IPS-18c (cell line): ENCODE measurements around the gene RPTOR.

Source experiments
- H3K4me3 ChIP-seq: 2 replicates; pipeline ENCODE4 v1.7.0; 2013; ENCODE audit warnings: low read depth, mild to moderate bottlenecking, low read length, moderate library complexity; ENCODE audit not compliant: insufficient read depth
- H3K9me3 ChIP-seq: one replicate; pipeline ENCODE4 v1.6.1; 2013; ENCODE audit warnings: mild to moderate bottlenecking, low read length, moderate library complexity; ENCODE audit not compliant: control insufficient read depth, insufficient read depth

Gene RPTOR

DNA sequence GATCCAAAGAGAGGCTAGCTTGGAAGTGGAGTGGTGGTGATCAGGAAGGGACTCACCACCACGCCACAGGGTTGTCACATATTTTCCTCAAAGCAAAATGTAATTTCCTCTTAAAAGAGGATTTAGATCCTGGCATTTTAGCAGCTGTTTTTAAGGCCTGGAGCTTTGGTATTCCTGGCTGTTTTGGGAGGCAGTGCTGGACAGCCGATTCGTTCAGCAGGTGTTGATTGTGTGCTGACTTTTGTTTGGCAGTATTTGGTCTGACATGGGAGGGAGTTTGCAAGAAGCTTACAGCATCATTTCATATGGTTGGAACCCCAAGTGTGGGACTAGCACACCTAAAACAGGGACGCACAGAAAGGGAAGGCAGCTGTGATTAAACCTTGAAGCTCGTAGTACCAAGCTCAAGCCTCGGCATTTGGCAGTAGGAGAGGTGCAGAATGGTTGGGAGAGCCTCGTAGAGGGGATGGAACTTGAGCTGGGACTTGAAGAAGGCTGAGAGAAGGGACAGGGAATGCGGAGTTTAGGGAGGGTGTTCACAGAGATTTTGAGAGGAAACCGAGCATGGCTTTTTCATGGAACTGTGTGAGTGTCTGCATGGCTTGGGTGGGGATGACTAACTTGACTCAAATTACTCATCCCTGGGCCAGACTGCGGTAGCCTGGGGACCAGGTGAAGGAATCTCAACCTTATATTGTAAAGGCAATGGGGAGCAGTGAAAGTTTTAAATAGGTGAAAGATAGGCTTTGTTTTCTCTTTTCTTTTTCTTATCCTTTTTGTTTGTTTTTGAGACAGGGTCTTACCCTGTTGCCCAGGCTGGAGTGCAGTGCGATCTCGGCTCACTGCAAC lies 52.3 kb downstream of the RPTOR start:
- H3K9me3 ChIP-seq, result no peaks in the 10 kb centered on the region
- H3K4me3 ChIP-seq, result no peak overlapping the region

DNA sequence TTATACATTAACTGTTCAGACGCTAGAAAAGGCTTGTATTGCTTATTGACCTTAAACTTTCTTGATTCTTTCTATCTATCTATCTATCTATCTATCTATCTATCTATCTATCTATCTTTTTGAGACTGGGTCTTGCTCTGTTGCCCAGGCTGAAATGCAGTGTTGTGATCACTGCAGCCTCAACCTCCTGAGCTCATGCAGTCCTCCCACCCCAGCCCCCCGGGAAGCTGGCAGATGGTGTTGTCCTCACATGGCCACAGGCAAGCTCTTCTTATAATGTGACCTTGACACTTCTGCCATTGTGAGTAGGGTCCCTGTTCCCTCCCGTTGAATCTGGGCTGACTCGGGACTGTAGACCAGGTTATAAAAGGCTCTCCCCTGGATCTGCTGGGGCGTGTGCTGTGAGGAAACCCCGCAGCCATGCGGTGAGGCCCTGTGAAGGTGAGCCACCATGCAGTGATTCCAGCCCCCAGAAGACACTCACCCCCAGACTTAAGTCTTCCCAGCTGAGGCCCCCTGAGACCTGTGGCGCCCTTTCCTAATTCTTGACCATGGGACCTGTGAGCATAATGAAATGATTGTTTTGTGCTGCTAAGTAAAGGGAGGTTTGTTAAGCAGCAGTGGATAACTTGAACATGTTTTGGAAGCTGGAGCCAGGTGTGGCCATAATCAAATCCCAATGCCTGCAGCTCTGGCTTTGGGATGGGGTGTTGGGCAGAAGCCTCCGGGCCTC lies 54.3 kb downstream of the RPTOR start:
- Histone ChIP-seq H3K9me3 (no peaks in the 10 kb centered on the region), H3K4me3 (no peak overlapping the region)

GRCh38 chr17:80599546-80600305 lies 55.1 kb downstream of the RPTOR start:
- H3K9me3 ChIP-seq, result no peaks in the 10 kb centered on the region
- H3K4me3 ChIP-seq, result no peak overlapping the region

DNA sequence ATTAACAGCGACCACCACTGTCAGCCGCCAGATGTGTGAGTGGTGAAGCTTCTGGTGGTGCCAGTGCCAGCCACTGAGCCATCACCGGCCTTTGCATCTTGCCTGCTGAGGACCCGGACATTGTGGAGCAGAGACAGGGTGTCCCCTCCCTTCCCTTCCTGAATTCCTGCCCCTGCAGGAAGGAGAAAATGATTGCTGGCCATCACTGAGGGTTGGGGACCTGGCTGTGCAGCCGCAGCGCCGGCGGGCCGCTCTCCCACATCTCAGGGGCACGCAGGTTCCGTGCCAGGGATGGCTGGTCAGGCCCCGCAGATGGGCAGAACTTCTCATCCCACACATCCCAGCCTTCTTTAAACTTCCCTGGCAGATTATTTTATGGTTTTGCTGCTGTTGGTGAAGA lies 56.5 kb downstream of the RPTOR start:
- no peak overlapping the region for H3K4me3 ChIP-seq
- H3K9me3 ChIP-seq, result no peaks in the 10 kb centered on the region

DNA sequence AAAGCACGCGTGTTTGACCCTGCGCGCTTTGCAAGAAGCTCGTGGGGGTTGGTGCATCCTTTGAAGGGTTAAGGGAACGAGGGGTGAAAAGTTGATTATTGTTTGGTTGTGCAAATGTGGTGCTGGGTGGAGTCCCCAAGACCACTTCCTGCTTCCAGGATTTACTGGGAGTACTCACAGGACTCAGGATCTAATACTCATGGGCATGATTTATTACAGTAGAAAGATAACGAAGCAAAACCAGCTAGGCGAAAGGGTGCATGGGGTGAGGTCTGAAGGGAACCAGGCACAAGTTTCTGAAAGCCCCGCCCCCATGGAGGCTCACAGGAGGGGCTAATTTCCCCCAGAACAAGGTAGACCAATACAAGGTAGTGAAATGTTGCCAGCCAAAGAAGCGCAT lies 58.8 kb downstream of the RPTOR start:
- H3K4me3 ChIP-seq, result no peak overlapping the region
- no peaks in the 10 kb centered on the region for H3K9me3 ChIP-seq

GRCh38 chr17:80604009-80604669 lies 59.5 kb downstream of the RPTOR start:
- Histone ChIP-seq H3K4me3 (no peak overlapping the region), H3K9me3 (no peaks in the 10 kb centered on the region)

DNA sequence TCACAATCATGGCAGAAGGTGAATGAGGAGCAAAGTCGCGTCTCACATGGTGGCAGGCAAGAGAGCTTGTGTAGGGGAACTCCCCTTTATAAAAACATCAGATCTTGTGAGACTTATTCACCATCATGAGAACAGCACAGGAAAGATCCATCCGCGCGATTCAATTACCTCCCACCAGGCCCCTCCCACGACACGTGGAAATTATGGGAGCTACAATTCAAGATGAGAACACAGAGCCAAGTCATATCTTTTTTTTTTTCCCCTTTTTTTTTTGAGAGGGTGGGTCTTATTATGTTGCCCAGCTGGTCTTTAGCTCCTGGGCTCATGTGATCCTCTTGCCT lies 60.0 kb downstream of the RPTOR start:
- no peak overlapping the region for H3K4me3 ChIP-seq

GRCh38 chr17:80605326-80606066 lies 60.9 kb downstream of the RPTOR start:
- H3K4me3 ChIP-seq, result no peak overlapping the region
- H3K9me3 ChIP-seq, result no peaks in the 10 kb centered on the region

More for the DNA sequence above, 60.0 kb downstream of the RPTOR start:
- H3K9me3 ChIP-seq, result no peaks in the 10 kb centered on the region

- Histone ChIP-seq H3K4me3 (no peak overlapping the region), H3K9me3 (no peaks in the 10 kb centered on the region)
These were observed 63.7 kb downstream of the RPTOR start for GRCh38 chr17:80608326-80608725.

DNA sequence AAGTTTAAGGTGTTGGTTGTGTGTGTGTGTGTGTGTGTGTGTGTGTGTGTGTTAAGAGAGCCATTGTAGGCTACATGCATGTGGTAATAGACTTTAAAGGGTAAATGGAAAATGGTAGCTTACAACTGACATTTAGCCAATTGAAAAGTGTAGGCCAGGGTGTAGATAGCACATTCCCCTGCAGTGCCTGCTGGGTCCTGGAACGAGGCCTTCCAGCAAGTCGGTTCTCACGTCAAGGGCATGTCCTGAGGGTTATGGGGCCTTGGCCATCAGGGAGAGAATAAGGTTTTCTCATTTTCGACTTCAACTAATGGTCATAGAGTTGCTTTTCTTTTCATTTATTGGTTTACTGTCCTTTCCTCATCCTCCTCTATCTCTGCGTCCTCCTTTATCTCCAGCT lies 65.1 kb downstream of the RPTOR start:
- no peaks in the 10 kb centered on the region for H3K9me3 ChIP-seq
- no peak overlapping the region for H3K4me3 ChIP-seq

- Histone ChIP-seq H3K4me3 (no peak overlapping the region), H3K9me3 (no peaks in the 10 kb centered on the region)
These were observed 67.2 kb downstream of the RPTOR start for GRCh38 chr17:80611816-80612215.

DNA sequence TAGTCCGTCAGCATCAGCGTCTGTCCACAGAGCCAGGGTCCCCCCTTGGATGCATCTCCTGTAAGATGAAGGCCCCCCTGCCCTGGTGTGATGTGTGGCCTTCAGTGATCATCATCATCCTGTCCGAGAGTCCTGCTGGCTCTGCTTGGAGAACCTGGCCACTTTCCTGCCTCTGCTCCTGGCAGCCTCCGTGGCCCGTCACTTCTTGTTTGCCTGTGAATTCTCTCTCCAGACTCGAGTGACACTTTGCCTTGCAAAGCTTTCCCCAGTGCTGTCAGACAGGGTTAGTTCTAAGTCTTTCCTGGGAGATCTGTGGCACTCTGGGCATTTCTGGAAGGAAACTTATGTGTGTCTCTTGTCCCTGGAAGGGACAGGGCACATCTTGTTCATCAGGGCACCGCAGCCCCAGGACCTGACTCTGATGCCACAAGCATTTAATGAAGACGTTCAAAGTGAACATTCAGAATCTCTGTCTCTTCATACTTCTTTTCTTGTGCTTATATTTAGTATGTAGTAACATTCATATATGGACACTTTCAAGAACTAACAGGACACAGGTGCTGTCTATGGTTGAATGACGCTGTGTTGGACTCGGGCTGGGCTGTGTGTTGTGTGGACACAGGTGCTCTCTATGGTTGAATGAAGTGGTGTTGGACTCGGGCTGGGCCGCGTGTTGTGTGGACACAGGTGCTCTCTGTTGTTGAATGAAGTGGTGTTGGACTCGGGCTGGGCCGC lies 68.5 kb downstream of the RPTOR start:
- Histone ChIP-seq H3K4me3 (no peak overlapping the region), H3K9me3 (no peaks in the 10 kb centered on the region)

GRCh38 chr17:80613732-80614071 lies 69.1 kb downstream of the RPTOR start:
- no peak overlapping the region for H3K4me3 ChIP-seq
- no peaks in the 10 kb centered on the region for H3K9me3 ChIP-seq

DNA sequence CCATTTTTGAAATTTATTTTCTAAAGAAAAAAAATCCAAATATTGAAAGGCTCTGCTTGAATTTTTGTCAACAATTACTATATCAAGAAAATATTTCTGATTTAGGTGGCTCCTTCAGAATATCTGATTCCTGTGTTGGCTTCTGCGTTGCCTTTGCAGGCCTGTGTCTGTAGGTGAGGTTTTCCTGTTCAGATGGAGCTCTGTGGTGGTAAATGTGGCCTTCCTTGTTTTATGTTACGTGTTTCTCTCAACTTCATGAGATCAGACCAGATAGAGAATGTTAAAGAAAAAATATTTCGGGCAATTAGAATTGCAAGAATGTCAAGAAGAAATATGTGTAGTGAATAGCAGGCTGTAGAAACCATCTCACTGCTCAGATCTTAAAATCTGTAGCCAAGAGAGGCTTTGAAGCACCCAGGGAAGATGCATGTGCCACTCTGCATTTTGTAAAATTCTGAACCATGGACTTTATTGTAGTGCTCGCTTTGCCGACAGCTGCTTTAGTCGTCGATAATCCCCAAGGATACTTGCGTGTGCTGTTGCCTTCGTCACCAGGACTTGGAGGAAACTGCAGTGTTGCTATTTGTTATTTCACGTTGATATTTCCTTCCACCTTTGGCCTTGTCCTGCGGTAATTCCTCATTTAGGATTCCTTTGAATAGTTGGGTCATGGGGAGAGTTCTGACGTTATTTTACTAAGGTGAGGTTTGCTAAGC lies 69.9 kb downstream of the RPTOR start:
- H3K4me3 ChIP-seq, result no peak overlapping the region

GRCh38 chr17:80615376-80615775 lies 70.7 kb downstream of the RPTOR start:
- Histone ChIP-seq H3K4me3 (no peak overlapping the region), H3K9me3 (no peaks in the 10 kb centered on the region)

More for the DNA sequence above, 69.9 kb downstream of the RPTOR start:
- no peaks in the 10 kb centered on the region for H3K9me3 ChIP-seq

GRCh38 chr17:80616705-80617104 lies 72.1 kb downstream of the RPTOR start:
- no peaks in the 10 kb centered on the region for H3K9me3 ChIP-seq
- no peak overlapping the region for H3K4me3 ChIP-seq
